Kidney (tissue), 14 donors: ENCODE results near the gene HOXB6. TPM values are rescaled to one million over a fixed set of nuclear protein-coding genes. Genes with fewer than 3 reads are reported as not detected.

Experiments
- DNase-seq, 5 donors: peaks; one replicate each; pipeline ENCODE4 v3.0.0-alpha.2; 2013 to 2020
- FAIRE-seq: peaks from 2 replicates; lab custom pipeline; 2012; peaks lifted over from hg19 to GRCh38; lab: Jason Lieb, UNC
- H3K27ac ChIP-seq, 2 donors: one replicate each; pipeline ENCODE4 v1.7.0; 2013; ENCODE audit warnings: low read depth in 2 of 2, low read length in 2 of 2, inconsistent platforms in 1 of 2
- H3K27me3 ChIP-seq: one replicate; pipeline ENCODE4 v1.7.1; 2013; ENCODE audit warnings: low read length, inconsistent platforms; ENCODE audit not compliant: control insufficient read depth, insufficient read depth
- H3K36me3 ChIP-seq, 3 donors: one replicate each; pipeline versions ENCODE4 v1.7.0 to v1.7.1; 2013; ENCODE audit warnings: low read length in 3 of 3, control low read depth in 1 of 3, inconsistent platforms in 1 of 3; ENCODE audit not compliant: insufficient read depth in 3 of 3, control insufficient read depth in 2 of 3
- H3K4me1 ChIP-seq, 3 donors: one replicate each; pipeline versions ENCODE4 v1.7.0 to v1.7.1; 2013; ENCODE audit warnings: low read length in 3 of 3, inconsistent platforms in 1 of 3, low read depth in 1 of 3; ENCODE audit not compliant: control insufficient read depth in 2 of 3, insufficient read depth in 2 of 3
- H3K4me3 ChIP-seq, 3 donors: one replicate each; pipeline versions ENCODE4 v1.7.0 to v1.8.1; 2013; ENCODE audit warnings: low read length in 3 of 3, control low read depth in 1 of 3, inconsistent platforms in 1 of 3
- H3K9ac ChIP-seq, 3 donors: one replicate each; pipeline versions ENCODE4 v1.7.0 to v1.7.1; 2013; ENCODE audit warnings: low read length in 3 of 3, control low read depth in 1 of 3, inconsistent platforms in 1 of 3
- H3K9me3 ChIP-seq, 3 donors: one replicate each; pipeline versions ENCODE4 v1.7.0 to v1.7.1; 2013; ENCODE audit warnings: low read length in 3 of 3, control low read depth in 1 of 3, inconsistent platforms in 1 of 3; ENCODE audit not compliant: control insufficient read depth in 2 of 3, insufficient read depth in 1 of 3
- intact Hi-C: fragments of 100-400 bp; cut with DNase I; formaldehyde crosslinking; loops from one replicate; pipeline ENCODE4 v1.11.1; 2022
- polyA plus RNA-seq: library from polyadenylated mRNA; stranded (reverse); fragments of 350-450 nt; fragmentation: Illumina TruSeq; extraction: RNeasy Lipid Tissue Mini Kit (QIAGEN cat#74804); gene quantifications from one replicate; pipeline ENCODE4 v1.2.3, GENCODE V29; 2014; ENCODE audit warnings: low read depth, low replicate concordance; ENCODE audit not compliant: insufficient read depth
- total RNA-seq: library from RNA; stranded (reverse); fragmentation: NEBNext Ultra II Directional; extraction: Animal tissue kit (Norgen Biotek cat#: 25700); gene quantifications from one replicate; pipeline ENCODE4 v1.2.1, GENCODE V29; 2021
- TF ChIP-seq, protein P1 (sequence below): IDR thresholded peaks from 3 replicates; pipeline ENCODE4 v1.5.1; 2012; ENCODE audit warnings: mild to moderate bottlenecking, moderate library complexity, borderline replicate concordance; ENCODE audit not compliant: insufficient read depth; ENCODE audit errors: extremely low read depth
- donor health status: control.
- donor health status: control.
- donor health status: control.
- donor health status: control.
- donor health status: control.
- donor health status: DM: yes; HTN: yes; CAD: no.
- donor health status: Normal renal cell carcinoma (clear cell type).

The HOXB6 gene
- total and polyA plus RNA-seq, 2 donors from 2014 or later, result 44.0 to 90.2 TPM

GRCh38 chr17:48595278-48595999 lies 9.3 kb downstream of the HOXB6 start:
- peak overlapping the region; percentile 90 to 91 for H3K27ac ChIP-seq
- peak overlapping the region; percentile 40 to 72 (median 55) for H3K9ac ChIP-seq
- H3K9me3 ChIP-seq, result no peaks in the 10 kb centered on the region
- DNase-seq (peak in 2 of 5 donors; percentile 57 to 64), FAIRE-seq (no peak)
- H3K4me1 ChIP-seq, result peaks cover 0 to 12% (median 12%) of the 10 kb centered on the region in 3 donors
- TF ChIP-seq, protein P1, sequence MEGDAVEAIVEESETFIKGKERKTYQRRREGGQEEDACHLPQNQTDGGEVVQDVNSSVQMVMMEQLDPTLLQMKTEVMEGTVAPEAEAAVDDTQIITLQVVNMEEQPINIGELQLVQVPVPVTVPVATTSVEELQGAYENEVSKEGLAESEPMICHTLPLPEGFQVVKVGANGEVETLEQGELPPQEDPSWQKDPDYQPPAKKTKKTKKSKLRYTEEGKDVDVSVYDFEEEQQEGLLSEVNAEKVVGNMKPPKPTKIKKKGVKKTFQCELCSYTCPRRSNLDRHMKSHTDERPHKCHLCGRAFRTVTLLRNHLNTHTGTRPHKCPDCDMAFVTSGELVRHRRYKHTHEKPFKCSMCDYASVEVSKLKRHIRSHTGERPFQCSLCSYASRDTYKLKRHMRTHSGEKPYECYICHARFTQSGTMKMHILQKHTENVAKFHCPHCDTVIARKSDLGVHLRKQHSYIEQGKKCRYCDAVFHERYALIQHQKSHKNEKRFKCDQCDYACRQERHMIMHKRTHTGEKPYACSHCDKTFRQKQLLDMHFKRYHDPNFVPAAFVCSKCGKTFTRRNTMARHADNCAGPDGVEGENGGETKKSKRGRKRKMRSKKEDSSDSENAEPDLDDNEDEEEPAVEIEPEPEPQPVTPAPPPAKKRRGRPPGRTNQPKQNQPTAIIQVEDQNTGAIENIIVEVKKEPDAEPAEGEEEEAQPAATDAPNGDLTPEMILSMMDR, result no peak
- intact Hi-C loops, result loop anchor here (10.0 kb wide), 1 partner anchor 261 kb away; no protein-coding TSS in a partner anchor
- H3K36me3 ChIP-seq, result peaks cover 0 to 12% (median 3%) of the 10 kb centered on the region in 3 donors
- H3K4me3 ChIP-seq, result peak overlapping the region; percentile 40 to 69 (median 49)
- H3K27me3 ChIP-seq, result no peaks in the 10 kb centered on the region

DNA sequence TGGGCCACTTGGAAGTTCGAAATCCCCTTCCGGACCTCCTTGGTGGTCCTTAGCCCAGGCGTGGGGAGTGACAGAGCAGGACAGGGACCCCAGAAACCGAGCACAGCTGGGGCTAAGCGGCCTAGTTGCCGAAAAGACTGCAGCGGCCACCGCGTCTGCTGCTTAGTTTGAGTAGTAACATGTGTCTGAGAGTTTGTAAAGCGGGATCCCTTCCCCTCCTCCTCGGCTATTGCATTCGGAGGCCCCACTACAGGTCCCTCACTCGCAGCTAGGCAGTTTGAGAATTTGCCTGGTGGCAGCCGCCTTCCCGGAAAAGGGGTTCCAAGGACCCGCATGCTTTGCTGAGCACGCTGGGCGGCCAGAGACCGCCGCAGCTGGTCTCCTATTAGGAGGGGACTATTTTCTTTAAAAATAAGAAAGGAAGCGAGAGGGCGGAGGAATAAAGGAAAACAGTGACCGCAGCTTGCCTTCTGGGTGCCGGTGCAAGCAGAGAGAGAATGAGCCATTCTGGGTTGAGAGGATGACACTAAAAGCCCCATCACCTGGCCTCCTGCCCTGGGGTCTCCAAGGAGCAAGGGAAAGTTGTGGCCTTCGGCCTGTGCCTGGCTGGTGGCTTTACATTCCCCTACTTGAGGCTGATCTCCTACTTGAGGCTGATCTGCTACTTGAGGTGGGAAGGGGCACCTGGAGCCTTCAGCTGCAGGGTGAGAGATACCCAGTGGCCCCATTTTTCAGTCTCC lies 10.1 kb downstream of the HOXB6 start:
- Histone ChIP-seq H3K9me3 (no peaks in the 10 kb centered on the region), H3K36me3 (peaks cover 0 to 12% (median 3%) of the 10 kb centered on the region in 3 donors), H3K9ac (peak overlapping the region; percentile 40 to 56 (median 55)), H3K27me3 (no peaks in the 10 kb centered on the region), H3K4me3 (peak overlapping the region; percentile 2 to 69 (median 49)), H3K4me1 (peaks cover 0 to 12% (median 8%) of the 10 kb centered on the region in 3 donors), H3K27ac (peak overlapping the region; percentile 88 to 90)
- DNase-seq (peak in 3 of 5 donors; percentile 45 to 80 (median 63)), FAIRE-seq (no peak)
- intact Hi-C loops, result loop anchor here (10.0 kb wide), 1 partner anchor 260 kb away; no protein-coding TSS in a partner anchor
- TF ChIP-seq, protein P1, result no peak

DNA sequence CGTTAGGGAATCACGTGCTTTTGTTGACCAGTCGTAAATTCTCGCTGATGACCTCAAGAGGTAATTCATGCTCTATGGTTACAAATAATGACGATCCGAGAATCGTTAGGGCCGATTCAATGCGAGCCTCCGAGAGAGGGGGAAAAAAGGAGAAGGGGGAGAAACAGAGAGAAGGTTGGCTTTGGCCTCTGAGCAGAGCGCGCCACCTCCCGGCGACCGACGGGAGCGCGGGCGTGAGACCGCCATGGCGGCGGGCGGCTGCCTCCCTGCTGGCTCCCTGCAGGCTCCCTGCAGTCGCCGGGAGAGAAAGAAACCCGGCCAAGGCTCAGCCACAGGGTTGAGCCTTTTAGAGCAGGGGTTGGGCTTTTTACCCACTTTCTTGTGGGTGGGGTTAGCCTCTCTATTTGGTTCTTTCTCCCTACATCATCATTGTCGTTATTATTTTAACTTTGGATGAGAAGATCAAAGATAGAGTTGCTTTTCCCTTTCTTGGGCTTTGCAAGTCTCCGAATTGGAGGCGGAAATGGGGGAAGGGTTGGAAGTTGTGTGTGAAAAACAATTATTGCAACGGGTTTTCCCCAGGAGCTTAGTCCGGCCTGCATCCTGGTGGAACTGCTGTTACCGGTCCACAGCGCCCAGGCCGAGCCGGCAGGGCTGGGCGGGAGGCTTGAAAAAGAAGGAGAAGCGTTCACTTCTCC lies 10.8 kb downstream of the HOXB6 start:
- H3K36me3 ChIP-seq, result peaks cover 0 to 12% (median 3%) of the 10 kb centered on the region in 3 donors
- H3K4me1 ChIP-seq, result peaks cover 0 to 9% (median 5%) of the 10 kb centered on the region in 3 donors
- TF ChIP-seq, protein P1, result peak; percentile 89
- no peaks in the 10 kb centered on the region for H3K27me3 ChIP-seq
- no peaks in the 10 kb centered on the region for H3K9me3 ChIP-seq
- H3K4me3 ChIP-seq, result peak overlapping the region; percentile 2 to 69 (median 67)
- peak overlapping the region; percentile 88 to 90 for H3K27ac ChIP-seq
- intact Hi-C loops, result loop anchor here (10.0 kb wide), 1 partner anchor 259 kb away; no protein-coding TSS in a partner anchor
- DNase-seq, result peak; percentile 94 to 97 (median 97)
- no peak for FAIRE-seq
- peak overlapping the region in 2 of 3 donors; percentile 56 to 61 for H3K9ac ChIP-seq
